HG02798 (cell line): ENCODE results near the gene ADAMTSL1.
A peak's percentile ranks its signal among the peaks of the same experiment; 100 is the strongest.

Source experiments
- ATAC-seq: cut with Tn5 transposase; IDR thresholded peaks from one replicate; pipeline ENCODE4 v1.9.1; 2021; ENCODE audit warnings: mild to moderate bottlenecking; ENCODE audit not compliant: unreplicated experiment, poor library complexity

Gene ADAMTSL1

GRCh38 chr9:18689921-18690320 lies 216.0 kb downstream of the ADAMTSL1 start:
- no peak for ATAC-seq

DNA sequence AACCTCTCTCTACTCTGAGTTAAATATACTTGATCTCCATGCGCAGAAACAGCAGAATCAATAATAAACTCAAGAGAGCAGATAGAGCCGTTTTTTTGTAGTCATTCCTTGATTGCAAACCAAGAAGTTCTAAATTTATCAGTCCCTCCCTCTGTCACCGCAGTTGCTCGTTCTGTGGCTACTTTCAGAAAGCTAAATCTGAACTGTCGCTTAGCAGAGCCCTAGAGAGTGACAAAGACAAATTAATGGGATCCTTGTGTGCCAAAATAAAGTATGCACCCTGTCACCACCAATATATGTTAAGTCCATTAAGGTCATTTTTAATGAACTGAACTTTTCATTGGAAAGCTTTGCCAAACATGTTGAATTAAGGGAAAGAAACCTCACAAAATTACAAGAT lies 218.3 kb downstream of the ADAMTSL1 start:
- ATAC-seq = peak; percentile 61

DNA sequence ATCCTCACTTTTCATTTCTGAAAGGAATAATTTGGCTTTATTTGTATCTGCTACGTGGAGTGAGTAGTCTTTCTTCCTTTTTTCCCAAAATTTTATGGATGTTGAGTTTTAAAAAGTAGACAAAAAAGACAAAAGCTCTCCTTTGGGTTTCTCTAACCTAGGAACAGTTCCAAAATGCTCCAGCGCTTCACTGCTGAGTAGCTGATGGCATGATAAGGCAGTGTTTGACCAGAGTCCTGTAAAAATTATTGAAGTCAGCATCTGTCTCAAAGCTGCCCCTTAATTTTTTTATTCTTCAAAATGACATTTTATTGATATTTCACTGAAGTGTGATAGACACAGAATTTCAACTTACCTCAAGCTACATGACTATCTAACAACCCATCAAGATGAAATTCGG lies 219.0 kb downstream of the ADAMTSL1 start:
- ATAC-seq = no peak

- no peak for ATAC-seq
These were observed 221.2 kb downstream of the ADAMTSL1 start for GRCh38 chr9:18694959-18695668.

DNA sequence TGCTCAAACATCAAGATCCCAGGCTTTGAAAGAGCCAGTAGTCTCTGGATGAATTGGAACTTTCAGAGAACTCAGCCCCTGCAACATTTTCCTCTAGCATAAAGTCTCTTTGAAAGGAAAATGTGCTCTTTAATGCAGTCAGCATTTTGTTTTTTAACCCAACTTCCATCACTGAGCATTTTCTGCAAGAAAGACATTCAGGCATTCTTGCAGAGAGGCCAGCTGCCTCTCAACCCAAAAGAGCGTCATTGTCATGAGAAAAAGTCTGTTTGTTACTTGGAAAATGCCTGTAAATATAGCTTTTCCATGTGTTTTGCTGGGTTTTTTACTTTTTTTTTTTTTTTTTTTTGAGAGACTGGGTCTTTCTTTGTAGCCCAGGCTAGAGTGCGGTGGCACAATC lies 225.0 kb downstream of the ADAMTSL1 start:
- ATAC-seq = no peak

- no peak for ATAC-seq
These were observed 225.8 kb downstream of the ADAMTSL1 start for GRCh38 chr9:18699764-18700163.

DNA sequence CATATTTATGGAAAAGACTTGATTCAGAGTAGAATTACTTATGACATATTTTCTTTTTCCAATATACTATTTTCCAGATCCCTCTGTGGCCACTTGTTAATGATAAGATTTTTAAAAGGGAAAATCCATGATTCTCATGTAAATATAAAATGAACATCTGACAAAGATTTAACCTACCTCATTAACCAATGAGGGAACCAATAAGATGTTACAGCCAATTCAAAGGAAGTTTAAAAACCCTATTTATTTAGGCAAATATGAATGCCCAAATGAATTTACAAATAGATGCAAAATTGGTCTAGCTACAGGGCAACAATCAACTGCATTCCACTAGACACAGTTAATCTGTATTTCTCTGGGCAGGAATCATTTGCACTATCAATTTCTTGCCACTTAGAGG lies 226.8 kb downstream of the ADAMTSL1 start:
- no peak for ATAC-seq

DNA sequence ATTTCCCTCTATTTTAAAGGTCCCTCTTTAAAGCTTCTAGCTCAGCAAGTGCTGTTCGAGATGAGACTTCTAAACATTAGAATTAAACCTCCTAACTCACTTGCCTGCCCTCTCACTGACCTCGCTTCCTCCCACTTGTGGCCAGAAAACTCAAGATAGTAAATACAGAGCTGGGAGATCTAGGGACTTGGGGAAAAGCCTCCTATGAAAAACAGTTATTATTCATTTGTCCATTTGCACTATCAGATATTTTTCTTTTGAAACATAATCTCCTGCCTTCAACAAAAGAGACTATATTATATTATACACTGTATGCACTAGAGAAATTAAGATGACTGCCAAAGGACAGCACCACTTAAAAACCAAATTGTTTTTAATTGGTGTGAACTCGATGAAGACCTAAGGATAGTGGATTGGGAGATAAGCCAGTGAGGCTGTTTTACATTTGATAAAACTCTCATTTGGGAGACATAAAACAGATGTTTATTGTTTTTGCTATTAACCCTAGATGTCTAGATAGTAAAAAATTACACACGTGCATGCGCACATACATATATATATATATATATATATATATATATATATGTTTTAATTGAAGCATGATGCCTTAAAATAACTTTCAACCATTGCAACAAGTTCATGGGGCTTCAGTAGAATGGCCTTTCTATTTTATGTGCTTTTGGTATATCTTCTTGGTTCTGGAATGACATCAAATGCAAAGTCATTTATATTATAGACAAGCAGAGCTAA lies 229.4 kb downstream of the ADAMTSL1 start:
- no peak for ATAC-seq

- no peak for ATAC-seq
These were observed 230.0 kb downstream of the ADAMTSL1 start for GRCh38 chr9:18703901-18704379.

DNA sequence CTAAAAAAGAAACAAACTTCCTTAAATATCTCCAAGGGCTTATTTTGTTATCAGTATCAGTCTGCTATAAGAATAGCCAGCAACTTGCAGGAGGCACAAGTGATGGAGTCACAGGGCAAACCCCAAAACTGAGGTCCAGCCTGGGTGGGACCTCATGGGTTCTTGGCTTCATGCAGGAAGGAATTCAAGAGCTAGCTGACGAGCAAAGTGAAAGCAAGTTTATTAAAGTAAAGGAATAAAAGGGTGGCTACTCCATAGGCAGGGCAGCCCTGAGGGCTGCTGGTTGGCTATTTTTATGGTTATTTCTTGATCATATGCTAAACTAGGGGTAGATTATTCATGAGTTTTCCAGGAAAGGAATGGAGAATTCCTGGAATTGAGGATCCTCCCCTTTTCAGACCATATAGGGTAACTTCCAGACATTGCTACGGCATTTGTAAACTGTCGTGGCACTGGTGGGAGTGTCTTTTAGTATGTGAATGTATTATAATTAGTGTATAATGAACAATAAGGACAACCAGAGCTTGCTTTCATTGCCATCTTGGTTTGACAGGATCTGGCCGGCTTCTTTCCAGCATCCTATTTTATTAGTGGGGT lies 231.9 kb downstream of the ADAMTSL1 start:
- ATAC-seq = no peak

- no peak for ATAC-seq
These were observed 232.7 kb downstream of the ADAMTSL1 start for GRCh38 chr9:18706648-18707047.

DNA sequence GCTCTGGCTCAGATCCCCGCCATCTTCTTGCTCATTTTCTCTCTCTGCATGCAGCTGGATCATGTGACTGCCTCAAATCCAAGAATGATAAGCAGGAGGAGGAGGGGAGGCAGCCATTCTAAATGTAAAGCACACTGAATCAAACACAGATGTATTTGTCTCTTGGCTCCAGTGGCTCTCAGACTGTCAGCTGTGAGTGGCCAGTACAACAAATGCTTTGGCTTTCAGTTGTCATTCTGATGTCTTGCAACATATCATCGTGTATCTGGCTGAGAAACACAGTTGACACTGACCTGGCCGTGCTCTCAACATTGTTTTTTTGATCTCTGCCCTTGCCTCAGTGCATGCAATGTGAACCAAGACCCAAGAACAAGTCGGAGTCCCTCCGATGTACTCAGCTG lies 233.1 kb downstream of the ADAMTSL1 start:
- no peak for ATAC-seq

DNA sequence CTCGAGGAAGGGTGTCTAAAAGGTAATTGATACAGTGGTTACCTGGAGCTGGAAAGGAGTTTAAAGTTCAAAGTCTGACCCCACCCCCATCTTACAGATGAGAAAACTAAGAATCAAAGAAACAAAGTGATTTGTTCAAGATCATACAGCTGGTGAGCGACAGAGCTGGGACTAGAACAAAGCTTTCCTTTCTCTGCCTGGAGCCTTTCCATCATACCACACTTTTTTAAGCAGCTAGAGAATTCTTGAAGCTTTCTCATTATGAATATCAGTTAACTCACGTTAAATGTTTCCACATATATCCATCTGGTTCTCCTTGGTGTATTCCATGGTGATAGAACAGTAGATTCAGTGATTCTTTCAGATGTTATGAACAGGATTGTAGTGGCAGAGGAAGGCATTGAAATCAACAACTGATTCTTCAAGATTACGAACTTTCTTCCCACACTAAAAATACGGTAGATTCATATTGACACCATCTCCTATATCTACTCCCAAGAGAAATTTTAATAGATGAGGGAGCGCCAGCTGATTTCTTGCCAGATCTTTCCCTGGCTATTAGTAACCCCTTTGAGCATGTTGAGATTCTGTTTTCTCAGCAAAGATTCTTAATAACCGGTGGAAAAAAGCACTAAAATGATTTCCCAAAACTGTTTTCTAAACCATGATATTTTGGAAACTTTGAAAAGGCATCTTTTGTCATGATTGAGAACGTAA lies 233.7 kb downstream of the ADAMTSL1 start:
- no peak for ATAC-seq

DNA sequence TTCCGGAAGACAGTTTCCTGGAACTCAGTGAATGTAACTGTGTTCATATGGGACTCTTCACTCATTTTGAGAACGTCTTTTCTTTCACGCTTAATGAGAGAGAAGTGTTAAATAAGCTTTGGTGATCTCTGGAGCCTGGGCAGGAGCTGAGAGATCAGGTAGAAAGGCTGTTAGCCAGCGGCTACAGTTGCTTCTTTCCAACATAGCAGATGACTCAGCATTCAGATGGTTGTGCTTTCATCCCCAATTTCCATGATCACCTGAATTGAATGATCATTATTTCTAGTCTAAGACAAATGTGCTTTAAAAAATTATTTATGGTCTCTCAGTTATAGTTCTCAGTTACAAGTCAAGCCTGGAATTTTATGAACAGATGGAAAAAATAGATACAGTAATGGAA lies 234.5 kb downstream of the ADAMTSL1 start:
- ATAC-seq = no peak

GRCh38 chr9:18710065-18710464 lies 236.1 kb downstream of the ADAMTSL1 start:
- no peak for ATAC-seq

DNA sequence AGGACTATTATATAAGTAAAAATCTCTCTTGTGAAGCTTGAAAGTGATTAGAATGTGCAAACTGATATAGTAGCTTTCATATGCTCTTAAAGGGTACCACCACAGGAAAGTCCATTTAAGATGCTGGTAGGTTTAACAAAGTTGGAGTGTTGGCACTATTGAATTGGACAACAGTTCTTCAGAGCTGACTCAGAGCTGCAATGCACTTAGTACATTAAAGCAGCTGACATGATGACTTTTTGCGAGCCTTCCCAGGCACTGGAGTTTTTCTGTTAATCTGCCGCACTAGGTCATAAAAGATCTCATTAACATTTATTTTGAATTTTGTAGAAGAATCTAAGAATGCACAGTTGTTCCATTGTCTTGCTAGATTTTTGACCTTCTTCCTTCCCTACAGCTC lies 243.8 kb downstream of the ADAMTSL1 start:
- no peak for ATAC-seq

- ATAC-seq = no peak
These were observed 244.4 kb downstream of the ADAMTSL1 start for GRCh38 chr9:18718393-18718792.

DNA sequence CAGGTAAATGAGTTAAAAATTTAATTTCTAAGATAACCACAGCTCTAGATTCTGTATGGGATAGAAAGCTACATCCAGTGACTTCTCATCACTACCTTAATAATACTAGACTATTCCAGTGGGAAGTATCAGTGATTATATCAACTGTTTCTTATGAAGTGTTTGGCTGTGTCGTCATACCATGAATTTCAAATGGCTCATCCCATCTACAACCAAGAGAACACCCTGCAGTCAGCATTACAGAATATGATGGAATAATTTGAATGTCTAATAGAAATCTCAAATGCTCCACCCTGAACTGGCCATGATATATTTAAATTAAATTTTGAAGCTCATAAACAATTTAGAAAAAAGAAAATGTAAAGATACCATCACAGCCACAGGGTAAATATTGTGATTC lies 245.0 kb downstream of the ADAMTSL1 start:
- no peak for ATAC-seq

GRCh38 chr9:18720691-18721090 lies 246.7 kb downstream of the ADAMTSL1 start:
- ATAC-seq = no peak

GRCh38 chr9:18721267-18721994 lies 247.5 kb downstream of the ADAMTSL1 start:
- ATAC-seq = no peak
